ENCODE data around the gene MYF5. TPM values are rescaled to one million over a fixed set of nuclear protein-coding genes. Genes with fewer than 3 reads are reported as not detected.

MYF5 gene
- total and polyA plus RNA-seq, 4 donors, result not detected

- no peaks in the 10 kb centered on the region for H3K9me3 ChIP-seq (ENCODE audit: control insufficient read depth, insufficient read depth, low read length)
- WGBS (ENCODE audit: insufficient coverage), result no CpG with 5 or more reads among the region's 1 CpG
- no peaks in the 10 kb centered on the region for H3K4me1 ChIP-seq (ENCODE audit: control insufficient read depth, insufficient read depth, low read length)
- H3K27me3 ChIP-seq (ENCODE audit: control insufficient read depth, insufficient read depth, low read length), result no peaks in the 10 kb centered on the region
- no peak overlapping the region for H3K4me3 ChIP-seq (ENCODE audit: low read depth, low read length)
- H3K27ac ChIP-seq (ENCODE audit: low read depth, low read length), result no peak overlapping the region
- no peaks in the 10 kb centered on the region for H3K36me3 ChIP-seq (ENCODE audit: control insufficient read depth, insufficient read depth, low read length)
- DNase-seq (ENCODE audit: low read depth in 4 of 6, low spot score in 6 of 6), result no peak
Measured at GRCh38 chr12:80690090-80690489, 26.6 kb upstream of the MYF5 start.

DNA sequence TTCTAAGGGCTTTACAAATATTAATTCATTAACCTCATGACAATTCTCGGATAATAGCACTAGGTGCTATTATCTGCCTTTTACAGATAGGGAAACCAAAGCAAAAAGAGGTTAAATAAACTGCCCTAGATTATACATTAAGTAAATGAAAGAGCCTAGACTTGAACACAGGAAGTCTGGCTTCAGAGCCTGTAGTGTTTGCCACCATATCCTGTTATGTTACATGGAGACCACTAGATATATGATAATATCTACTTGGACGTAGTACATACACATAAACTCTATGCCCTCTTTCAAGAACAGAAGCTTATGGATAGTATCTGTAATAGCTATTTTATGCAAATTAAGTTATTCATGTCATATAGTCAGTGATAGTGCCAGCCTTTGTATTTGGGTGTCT lies 26.2 kb upstream of the MYF5 start:
- H3K4me3 ChIP-seq (ENCODE audit: low read depth, low read length), result no peak overlapping the region
- H3K36me3 ChIP-seq (ENCODE audit: control insufficient read depth, insufficient read depth, low read length), result no peaks in the 10 kb centered on the region
- no peaks in the 10 kb centered on the region for H3K4me1 ChIP-seq (ENCODE audit: control insufficient read depth, insufficient read depth, low read length)
- no CpG with 5 or more reads among the region's 2 CpGs for WGBS (ENCODE audit: insufficient coverage)
- no peak for DNase-seq (ENCODE audit: low read depth in 4 of 6, low spot score in 6 of 6)
- H3K27me3 ChIP-seq (ENCODE audit: control insufficient read depth, insufficient read depth, low read length), result no peaks in the 10 kb centered on the region
- H3K27ac ChIP-seq (ENCODE audit: low read depth, low read length), result no peak overlapping the region
- no peaks in the 10 kb centered on the region for H3K9me3 ChIP-seq (ENCODE audit: control insufficient read depth, insufficient read depth, low read length)

- WGBS (ENCODE audit: insufficient coverage), result no CpG with 5 or more reads among the region's 1 CpG
- no peak for DNase-seq (ENCODE audit: low read depth in 4 of 6, low spot score in 6 of 6)
- Histone ChIP-seq H3K27me3 (ENCODE audit: control insufficient read depth, insufficient read depth, low read length) (no peaks in the 10 kb centered on the region), H3K4me3 (ENCODE audit: low read depth, low read length) (no peak overlapping the region), H3K27ac (ENCODE audit: low read depth, low read length) (no peak overlapping the region), H3K9me3 (ENCODE audit: control insufficient read depth, insufficient read depth, low read length) (no peaks in the 10 kb centered on the region), H3K36me3 (ENCODE audit: control insufficient read depth, insufficient read depth, low read length) (no peaks in the 10 kb centered on the region), H3K4me1 (ENCODE audit: control insufficient read depth, insufficient read depth, low read length) (no peaks in the 10 kb centered on the region)
Measured at GRCh38 chr12:80692114-80692513, 24.6 kb upstream of the MYF5 start.

GRCh38 chr12:80697270-80697887 lies 19.3 kb upstream of the MYF5 start:
- Histone ChIP-seq H3K27ac (ENCODE audit: low read depth, low read length) (no peak overlapping the region), H3K36me3 (ENCODE audit: control insufficient read depth, insufficient read depth, low read length) (no peaks in the 10 kb centered on the region), H3K4me1 (ENCODE audit: control insufficient read depth, insufficient read depth, low read length) (no peaks in the 10 kb centered on the region), H3K4me3 (ENCODE audit: low read depth, low read length) (no peak overlapping the region), H3K9me3 (ENCODE audit: control insufficient read depth, insufficient read depth, low read length) (no peaks in the 10 kb centered on the region), H3K27me3 (ENCODE audit: control insufficient read depth, insufficient read depth, low read length) (no peaks in the 10 kb centered on the region)
- no peak for DNase-seq (ENCODE audit: low read depth in 4 of 6, low spot score in 6 of 6)
- 80% methylated on average over 1 of the region's 2 CpGs for WGBS (ENCODE audit: insufficient coverage)

- WGBS (ENCODE audit: insufficient coverage), result 100% methylated on average over 1 of the region's 7 CpGs
- no peak for DNase-seq (ENCODE audit: low read depth in 4 of 6, low spot score in 6 of 6)
- no peaks in the 10 kb centered on the region for H3K9me3 ChIP-seq (ENCODE audit: control insufficient read depth, insufficient read depth, low read length)
- H3K4me3 ChIP-seq (ENCODE audit: low read depth, low read length), result no peak overlapping the region
- no peaks in the 10 kb centered on the region for H3K36me3 ChIP-seq (ENCODE audit: control insufficient read depth, insufficient read depth, low read length)
- no peaks in the 10 kb centered on the region for H3K4me1 ChIP-seq (ENCODE audit: control insufficient read depth, insufficient read depth, low read length)
- no peak overlapping the region for H3K27ac ChIP-seq (ENCODE audit: low read depth, low read length)
- H3K27me3 ChIP-seq (ENCODE audit: control insufficient read depth, insufficient read depth, low read length), result no peaks in the 10 kb centered on the region
Measured at GRCh38 chr12:80698256-80698655, 18.5 kb upstream of the MYF5 start.

GRCh38 chr12:80698847-80699542 lies 17.7 kb upstream of the MYF5 start:
- 80% methylated on average over 1 of the region's 7 CpGs for WGBS (ENCODE audit: insufficient coverage)

DNA sequence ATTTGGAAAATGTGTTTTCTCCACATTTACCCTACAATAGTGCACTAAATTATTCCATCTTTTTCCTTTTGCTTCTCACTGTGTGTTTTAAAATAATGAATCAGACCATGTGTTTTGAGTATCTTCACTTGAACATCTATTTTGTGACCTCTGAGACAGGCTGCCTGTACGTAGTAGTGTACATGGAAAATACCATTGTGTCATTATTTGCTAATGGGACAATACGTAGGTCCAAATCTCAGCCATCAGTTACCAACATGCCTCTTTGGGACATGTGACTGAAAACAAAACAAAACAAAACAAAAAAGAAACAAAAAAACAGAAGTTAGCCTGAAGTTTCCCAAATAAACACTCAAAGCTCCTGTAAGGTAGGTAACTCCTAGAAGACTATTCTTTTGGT lies 16.4 kb upstream of the MYF5 start:
- no peaks in the 10 kb centered on the region for H3K9me3 ChIP-seq (ENCODE audit: control insufficient read depth, insufficient read depth, low read length)
- WGBS (ENCODE audit: insufficient coverage), result no CpG with 5 or more reads among the region's 2 CpGs
- H3K27me3 ChIP-seq (ENCODE audit: control insufficient read depth, insufficient read depth, low read length), result no peaks in the 10 kb centered on the region
- H3K4me1 ChIP-seq (ENCODE audit: control insufficient read depth, insufficient read depth, low read length), result no peaks in the 10 kb centered on the region
- H3K27ac ChIP-seq (ENCODE audit: low read depth, low read length), result no peak overlapping the region
- DNase-seq (ENCODE audit: low read depth in 4 of 6, low spot score in 6 of 6), result no peak
- H3K4me3 ChIP-seq (ENCODE audit: low read depth, low read length), result no peak overlapping the region
- H3K36me3 ChIP-seq (ENCODE audit: control insufficient read depth, insufficient read depth, low read length), result no peaks in the 10 kb centered on the region

More at GRCh38 chr12:80698847-80699542, 17.7 kb upstream of the MYF5 start:
- H3K9me3 ChIP-seq (ENCODE audit: control insufficient read depth, insufficient read depth, low read length), result no peaks in the 10 kb centered on the region
- no peak overlapping the region for H3K4me3 ChIP-seq (ENCODE audit: low read depth, low read length)
- H3K4me1 ChIP-seq (ENCODE audit: control insufficient read depth, insufficient read depth, low read length), result no peaks in the 10 kb centered on the region
- DNase-seq (ENCODE audit: low read depth in 4 of 6, low spot score in 6 of 6), result no peak
- H3K27me3 ChIP-seq (ENCODE audit: control insufficient read depth, insufficient read depth, low read length), result no peaks in the 10 kb centered on the region
- H3K27ac ChIP-seq (ENCODE audit: low read depth, low read length), result no peak overlapping the region
- H3K36me3 ChIP-seq (ENCODE audit: control insufficient read depth, insufficient read depth, low read length), result no peaks in the 10 kb centered on the region

DNA sequence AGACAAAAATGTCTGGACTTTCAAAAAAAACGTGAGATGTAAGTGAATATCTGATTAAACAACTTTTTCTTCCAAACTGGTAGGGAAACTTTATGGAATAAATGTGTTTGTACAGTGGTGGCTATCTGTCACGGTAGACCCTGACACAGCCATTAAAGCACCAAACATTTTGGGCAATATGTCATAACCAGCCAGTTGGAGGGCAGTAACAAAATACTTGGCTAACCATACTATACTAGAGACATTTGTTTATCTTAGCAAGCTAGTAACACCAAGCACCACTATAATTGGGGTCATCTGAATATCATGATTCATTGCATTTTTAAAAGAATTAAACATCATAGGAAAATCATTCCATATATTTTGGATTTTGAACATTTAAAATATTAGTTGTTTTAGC lies 15.3 kb upstream of the MYF5 start:
- H3K4me3 ChIP-seq (ENCODE audit: low read depth, low read length), result no peak overlapping the region
- no peak overlapping the region for H3K27ac ChIP-seq (ENCODE audit: low read depth, low read length)
- no peaks in the 10 kb centered on the region for H3K4me1 ChIP-seq (ENCODE audit: control insufficient read depth, insufficient read depth, low read length)
- no peaks in the 10 kb centered on the region for H3K27me3 ChIP-seq (ENCODE audit: control insufficient read depth, insufficient read depth, low read length)
- no CpG with 5 or more reads among the region's 2 CpGs for WGBS (ENCODE audit: insufficient coverage)
- no peaks in the 10 kb centered on the region for H3K36me3 ChIP-seq (ENCODE audit: control insufficient read depth, insufficient read depth, low read length)
- no peaks in the 10 kb centered on the region for H3K9me3 ChIP-seq (ENCODE audit: control insufficient read depth, insufficient read depth, low read length)
- no peak for DNase-seq (ENCODE audit: low read depth in 4 of 6, low spot score in 6 of 6)

DNA sequence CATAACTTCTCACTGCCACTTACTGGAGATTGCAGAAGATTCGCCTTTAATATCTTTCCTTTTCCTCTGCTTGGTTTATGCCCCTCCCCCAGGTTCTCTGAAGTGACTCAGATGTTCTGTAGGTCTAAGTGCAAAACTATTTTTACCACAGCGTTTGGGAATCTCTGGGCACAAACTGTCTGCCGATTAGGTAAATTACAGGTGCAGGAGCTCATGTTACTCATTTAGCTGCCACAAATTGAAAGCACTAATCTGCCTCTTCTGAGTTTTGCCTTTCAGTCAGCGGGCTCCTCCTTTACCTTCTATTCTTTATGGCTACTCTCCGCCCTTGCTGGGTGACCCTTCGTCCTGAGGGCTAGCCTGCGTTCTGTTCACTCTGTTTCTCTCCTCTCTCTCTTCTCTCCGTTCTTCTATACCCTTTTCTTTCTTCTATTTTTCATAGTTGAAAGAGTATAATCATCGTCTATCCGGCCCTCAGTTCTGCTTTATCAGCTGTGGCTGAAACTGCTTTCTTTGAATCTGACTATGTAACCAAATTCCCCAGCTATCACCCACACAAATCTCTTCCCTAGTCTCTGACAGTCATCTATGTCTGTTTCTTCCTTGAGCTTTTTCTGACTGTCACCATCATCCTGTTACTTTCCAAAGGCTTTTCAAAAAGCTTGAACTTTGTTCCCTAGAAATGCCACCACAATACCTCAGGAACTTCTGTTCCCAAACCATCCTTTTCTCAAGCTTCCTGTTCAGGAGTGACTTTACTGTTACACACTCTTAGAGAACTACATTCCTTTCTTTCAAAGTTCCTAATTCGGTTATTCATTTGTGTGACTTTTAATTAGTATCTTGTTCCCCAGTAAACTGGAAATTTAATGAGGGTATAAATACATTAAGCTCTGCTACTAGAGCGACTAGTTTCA lies 13.6 kb upstream of the MYF5 start:
- WGBS (ENCODE audit: insufficient coverage), result 67% methylated on average over 9 of the region's 12 CpGs
- no peaks in the 10 kb centered on the region for H3K36me3 ChIP-seq (ENCODE audit: control insufficient read depth, insufficient read depth, low read length)
- DNase-seq (ENCODE audit: low read depth in 4 of 6, low spot score in 6 of 6), result no peak
- peaks cover 6% of the 10 kb centered on the region for H3K4me1 ChIP-seq (ENCODE audit: control insufficient read depth, insufficient read depth, low read length)
- peaks cover 8% of the 10 kb centered on the region for H3K27me3 ChIP-seq (ENCODE audit: control insufficient read depth, insufficient read depth, low read length)
- H3K27ac ChIP-seq (ENCODE audit: low read depth, low read length), result no peak overlapping the region
- no peaks in the 10 kb centered on the region for H3K9me3 ChIP-seq (ENCODE audit: control insufficient read depth, insufficient read depth, low read length)
- H3K4me3 ChIP-seq (ENCODE audit: low read depth, low read length), result no peak overlapping the region

Data from spinal cord (tissue), 10 donors.